RWPE2 (cell line): ENCODE measurements around the gene DEK.

Experiments used
- ATAC-seq: fragments of 200-7000 bp; cut with Tn5 transposase; 3 replicates; pipeline ENCODE4 v1.9.1; 2021; ENCODE audit warnings: low read depth
- DNase-seq: peaks from one replicate; pipeline ENCODE4 v3.0.0-alpha.2; 2020; ENCODE audit warnings: low spot score
- H3K27ac ChIP-seq: fragments of 450-650 bp; 2 replicates; pipeline ENCODE4 v1.5.1; 2017; ENCODE audit warnings: mild to moderate bottlenecking; ENCODE audit not compliant: poor library complexity, severe bottlenecking
- H3K27me3 ChIP-seq: fragments of 250-450 bp; sonication (Bioruptor Pico); 2 replicates; pipeline ENCODE4 v1.5.1; 2021; ENCODE audit warnings: mild to moderate bottlenecking, moderate library complexity; ENCODE audit not compliant: insufficient read depth, poor library complexity, severe bottlenecking
- H3K36me3 ChIP-seq: fragments of 250-450 bp; sonication (Bioruptor Pico); 2 replicates; pipeline ENCODE4 v1.5.1; 2020; ENCODE audit warnings: low read depth, mild to moderate bottlenecking, moderate library complexity
- H3K4me1 ChIP-seq: fragments of 250-450 bp; sonication (Bioruptor Pico); 2 replicates; pipeline ENCODE4 v1.5.1; 2021; ENCODE audit warnings: mild to moderate bottlenecking, moderate library complexity; ENCODE audit not compliant: insufficient read depth, poor library complexity, severe bottlenecking
- H3K4me3 ChIP-seq: fragments of 250-450 bp; sonication (Bioruptor Pico); 2 replicates; pipeline ENCODE4 v1.5.1; 2021; ENCODE audit warnings: mild to moderate bottlenecking, moderate library complexity; ENCODE audit not compliant: severe bottlenecking
- H3K9me3 ChIP-seq: fragments of 250-450 bp; sonication (Bioruptor Pico); 2 replicates; pipeline ENCODE4 v1.5.1; 2021; ENCODE audit warnings: mild to moderate bottlenecking, moderate library complexity; ENCODE audit not compliant: severe bottlenecking
- TF ChIP-seq, protein P1 (sequence below): fragments of 450-650 bp; IDR thresholded peaks from one replicate; pipeline ENCODE4 v1.5.1; 2017; ENCODE audit warnings: mild to moderate bottlenecking, moderate library complexity; ENCODE audit not compliant: poor library complexity, severe bottlenecking

DEK gene

DNA sequence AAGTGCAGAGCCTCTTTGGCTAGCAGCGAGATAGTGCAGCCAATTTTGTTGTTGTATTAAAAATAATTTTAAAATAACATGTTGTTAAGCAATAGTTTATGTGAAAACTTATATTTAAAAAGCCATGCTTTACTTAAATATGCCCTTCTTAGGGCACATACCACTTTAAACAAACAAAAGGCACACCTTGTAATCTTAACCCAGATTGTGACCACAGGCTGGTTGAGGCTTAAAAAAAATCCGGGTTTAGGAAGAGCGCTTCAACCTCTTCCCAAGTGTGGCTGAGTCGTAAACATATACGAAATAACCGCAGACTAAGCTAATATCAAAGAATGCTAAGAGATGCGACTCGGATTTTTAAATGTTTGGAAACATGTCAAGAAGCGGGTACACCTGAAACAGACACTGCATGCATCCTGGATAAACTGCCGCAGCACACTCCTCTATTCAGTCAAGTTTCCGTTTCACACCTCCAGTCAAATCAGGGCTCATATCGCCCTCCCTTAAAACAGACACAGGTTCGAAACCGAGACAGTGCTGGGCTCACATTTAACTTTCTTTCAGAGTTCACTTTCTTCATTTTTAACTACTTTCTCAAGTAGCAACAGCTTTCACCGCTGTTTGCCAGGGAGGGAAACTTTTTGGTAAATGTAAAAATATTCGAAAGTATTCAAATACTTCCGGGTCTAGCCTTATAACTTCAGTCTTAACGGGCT lies 1.5 kb downstream of the DEK start:
- no peaks in the 10 kb centered on the region for H3K27me3 ChIP-seq
- no peak for DNase-seq
- H3K4me3 ChIP-seq = peak overlapping the region; percentile 99
- H3K9me3 ChIP-seq = no peaks in the 10 kb centered on the region
- no peak for ATAC-seq
- H3K36me3 ChIP-seq = peaks cover 56% of the 10 kb centered on the region
- TF ChIP-seq, protein P1, sequence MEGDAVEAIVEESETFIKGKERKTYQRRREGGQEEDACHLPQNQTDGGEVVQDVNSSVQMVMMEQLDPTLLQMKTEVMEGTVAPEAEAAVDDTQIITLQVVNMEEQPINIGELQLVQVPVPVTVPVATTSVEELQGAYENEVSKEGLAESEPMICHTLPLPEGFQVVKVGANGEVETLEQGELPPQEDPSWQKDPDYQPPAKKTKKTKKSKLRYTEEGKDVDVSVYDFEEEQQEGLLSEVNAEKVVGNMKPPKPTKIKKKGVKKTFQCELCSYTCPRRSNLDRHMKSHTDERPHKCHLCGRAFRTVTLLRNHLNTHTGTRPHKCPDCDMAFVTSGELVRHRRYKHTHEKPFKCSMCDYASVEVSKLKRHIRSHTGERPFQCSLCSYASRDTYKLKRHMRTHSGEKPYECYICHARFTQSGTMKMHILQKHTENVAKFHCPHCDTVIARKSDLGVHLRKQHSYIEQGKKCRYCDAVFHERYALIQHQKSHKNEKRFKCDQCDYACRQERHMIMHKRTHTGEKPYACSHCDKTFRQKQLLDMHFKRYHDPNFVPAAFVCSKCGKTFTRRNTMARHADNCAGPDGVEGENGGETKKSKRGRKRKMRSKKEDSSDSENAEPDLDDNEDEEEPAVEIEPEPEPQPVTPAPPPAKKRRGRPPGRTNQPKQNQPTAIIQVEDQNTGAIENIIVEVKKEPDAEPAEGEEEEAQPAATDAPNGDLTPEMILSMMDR = no peak
- H3K4me1 ChIP-seq = peaks cover 37% of the 10 kb centered on the region
- peak overlapping the region; percentile 80 for H3K27ac ChIP-seq

GRCh38 chr6:18261877-18262276 lies 2.5 kb downstream of the DEK start:
- H3K4me1 ChIP-seq = peaks cover 37% of the 10 kb centered on the region
- ATAC-seq (no peak), DNase-seq (no peak)
- H3K36me3 ChIP-seq = peaks cover 65% of the 10 kb centered on the region
- peak overlapping the region; percentile 99 for H3K4me3 ChIP-seq
- H3K9me3 ChIP-seq = no peaks in the 10 kb centered on the region
- no peaks in the 10 kb centered on the region for H3K27me3 ChIP-seq
- TF ChIP-seq, protein P1 = no peak
- H3K27ac ChIP-seq = peak overlapping the region; percentile 80

GRCh38 chr6:18260448-18261106 lies 3.8 kb downstream of the DEK start:
- peaks cover 78% of the 10 kb centered on the region for H3K36me3 ChIP-seq
- H3K4me1 ChIP-seq = peaks cover 37% of the 10 kb centered on the region
- ATAC-seq = peak; percentile 49
- no peak for DNase-seq
- no peaks in the 10 kb centered on the region for H3K9me3 ChIP-seq
- no peak overlapping the region for H3K4me3 ChIP-seq
- peak overlapping the region; percentile 80 for H3K27ac ChIP-seq
- TF ChIP-seq, protein P1 = no peak
- H3K27me3 ChIP-seq = no peaks in the 10 kb centered on the region

DNA sequence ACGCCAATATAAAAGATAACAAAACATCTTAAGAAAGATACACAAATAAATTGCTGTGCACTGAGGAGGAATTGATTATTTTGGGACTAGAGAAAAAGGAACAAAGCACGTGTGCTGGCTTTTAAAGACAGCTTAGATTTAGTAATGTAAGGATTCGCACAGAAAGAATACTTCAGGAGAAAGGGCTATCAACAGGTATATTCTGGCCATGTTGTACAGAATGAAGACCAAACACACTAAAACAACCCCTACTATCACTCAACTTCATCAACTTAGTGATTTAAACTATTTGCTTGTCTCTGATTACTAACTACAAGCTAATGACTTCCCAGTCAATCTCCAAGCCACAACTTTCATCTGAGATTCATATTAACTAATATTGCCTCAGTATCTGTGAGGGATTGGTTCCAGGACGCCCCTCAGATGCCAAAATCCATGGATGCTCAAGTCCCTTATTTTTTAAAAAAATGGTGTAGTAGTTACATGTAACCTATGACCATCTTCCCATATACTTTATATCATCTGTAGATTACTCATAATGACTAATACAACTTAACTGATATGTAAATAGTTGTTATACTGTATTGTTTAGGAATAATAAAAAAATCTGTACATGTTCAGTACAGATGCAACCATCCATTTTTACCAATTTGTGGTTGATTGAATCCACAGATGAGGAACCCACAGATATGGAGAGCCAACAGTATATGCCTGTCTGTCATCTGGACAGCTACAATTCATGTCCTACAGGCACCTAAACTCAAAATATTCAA lies 4.5 kb downstream of the DEK start:
- peaks cover 37% of the 10 kb centered on the region for H3K4me1 ChIP-seq
- ATAC-seq = peak; percentile 56
- H3K9me3 ChIP-seq = no peaks in the 10 kb centered on the region
- TF ChIP-seq, protein P1 = no peak
- H3K36me3 ChIP-seq = peaks cover 86% of the 10 kb centered on the region
- peak overlapping the region; percentile 80 for H3K27ac ChIP-seq
- no peaks in the 10 kb centered on the region for H3K27me3 ChIP-seq
- no peak overlapping the region for H3K4me3 ChIP-seq
- DNase-seq = no peak
